MM.1S (cell line): Measurements from ENCODE around the gene WWTR1.

Experiments
- DNase-seq: peaks from one replicate; pipeline ENCODE4 v3.0.0-alpha.2; 2015
- H2AFZ ChIP-seq: fragments of 300-600 bp; sonication (generic); 2 replicates; pipeline ENCODE4 v1.6.0; 2016; ENCODE audit warnings: antibody characterized with exemption, low read length
- H3F3A ChIP-seq: fragments of 300-600 bp; sonication (generic); 2 replicates; pipeline ENCODE4 v1.6.1; 2016; ENCODE audit warnings: mild to moderate bottlenecking, antibody characterized with exemption, low read length, moderate library complexity, mixed read lengths; ENCODE audit not compliant: insufficient read depth
- H3K27ac ChIP-seq: fragments of 300-600 bp; sonication (generic); 2 replicates; pipeline ENCODE4 v1.5.1; 2016; ENCODE audit warnings: mild to moderate bottlenecking, low read length
- H3K27me3 ChIP-seq: fragments of 300-600 bp; sonication (generic); replicated peaks from 2 replicates; pipeline ENCODE4 v1.6.0; 2016; ENCODE audit warnings: low read length; ENCODE audit not compliant: insufficient read depth
- H3K36me3 ChIP-seq: fragments of 300-600 bp; sonication (generic); replicated peaks from 2 replicates; pipeline ENCODE4 v1.6.1; 2016; ENCODE audit warnings: mild to moderate bottlenecking, low read length, mixed read lengths; ENCODE audit not compliant: insufficient read depth
- H3K4me1 ChIP-seq: fragments of 300-600 bp; sonication (generic); 2 replicates; pipeline ENCODE4 v1.6.1; 2016; ENCODE audit warnings: low read length, mixed read lengths
- H3K4me2 ChIP-seq: fragments of 300-600 bp; sonication (generic); 2 replicates; pipeline ENCODE4 v1.6.0; 2016; ENCODE audit warnings: low read depth, low read length
- H3K4me3 ChIP-seq: fragments of 300-600 bp; sonication (generic); 2 replicates; pipeline ENCODE4 v1.5.1; 2016; ENCODE audit warnings: low read length, mixed read lengths
- H3K79me2 ChIP-seq: fragments of 300-600 bp; sonication (generic); 2 replicates; pipeline ENCODE4 v1.6.1; 2016; ENCODE audit warnings: mixed run types, low read length, mixed read lengths
- H3K9ac ChIP-seq: fragments of 300-600 bp; sonication (generic); 2 replicates; pipeline ENCODE4 v1.6.1; 2016; ENCODE audit warnings: low read length, mixed read lengths
- H3K9me2 ChIP-seq: fragments of 300-600 bp; sonication (generic); replicated peaks from 2 replicates; pipeline ENCODE4 v1.6.1; 2016; ENCODE audit warnings: mild to moderate bottlenecking, low read length, mixed read lengths; ENCODE audit not compliant: insufficient read depth
- H3K9me3 ChIP-seq: fragments of 300-600 bp; sonication (generic); replicated peaks from 2 replicates; pipeline ENCODE4 v1.6.1; 2016; ENCODE audit warnings: mild to moderate bottlenecking, low read length, mixed read lengths; ENCODE audit not compliant: insufficient read depth
- H4K20me1 ChIP-seq: fragments of 300-600 bp; sonication (generic); 2 replicates; pipeline ENCODE4 v1.6.1; 2016; ENCODE audit warnings: mild to moderate bottlenecking, low read length, moderate library complexity, mixed read lengths; ENCODE audit not compliant: insufficient read depth
- EZH2 ChIP-seq: fragments of 300-600 bp; sonication (generic); optimal IDR thresholded peaks from 2 replicates; pipeline ENCODE3; 2017; ENCODE audit warnings: low read depth, mild to moderate bottlenecking, antibody characterized with exemption, low read length, mixed read lengths
- EZH2phosphoT487 ChIP-seq: fragments of 300-600 bp; sonication (generic); IDR thresholded peaks from 2 replicates; pipeline ENCODE4 v1.6.1; 2018; ENCODE audit warnings: antibody characterized with exemption, low read length
- TF ChIP-seq, protein P1 (sequence below): fragments of 300-600 bp; sonication (generic); IDR thresholded peaks from 2 replicates; pipeline ENCODE4 v1.5.1; 2016; ENCODE audit warnings: antibody characterized with exemption, low read length, mixed read lengths

The WWTR1 gene

DNA sequence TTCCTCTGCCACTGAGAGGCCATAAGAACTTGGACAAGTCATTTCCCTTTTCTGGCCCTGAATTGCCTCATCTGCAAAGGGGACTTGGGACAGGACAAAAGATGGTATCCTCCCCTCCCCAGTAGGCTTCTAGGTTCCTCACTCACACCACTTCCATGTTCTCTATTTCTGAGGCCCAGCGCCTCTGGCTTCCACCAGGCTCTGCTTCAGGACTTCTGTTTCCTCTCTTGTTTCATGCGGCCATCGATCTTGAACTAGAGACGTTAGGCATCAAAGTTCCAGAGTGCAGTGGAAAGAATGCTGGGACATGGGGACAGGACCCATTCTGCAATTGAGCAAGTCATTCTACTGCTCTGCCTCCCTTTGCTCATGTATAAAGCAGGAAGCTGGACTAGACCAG lies 181.6 kb downstream of the WWTR1 start:
- Histone ChIP-seq H3K4me3 (no peak overlapping the region), H3K9ac (no peak overlapping the region), H4K20me1 (no peaks in the 10 kb centered on the region), H3K4me2 (no peak overlapping the region), H2AFZ (no peak overlapping the region), H3K9me3 (no peaks in the 10 kb centered on the region), H3K27ac (no peak overlapping the region), H3K36me3 (no peaks in the 10 kb centered on the region), H3K9me2 (no peaks in the 10 kb centered on the region), H3K79me2 (no peaks in the 10 kb centered on the region), H3F3A (no peaks in the 10 kb centered on the region), H3K4me1 (peaks cover 6% of the 10 kb centered on the region), H3K27me3 (no peaks in the 10 kb centered on the region)
- no peak for DNase-seq
- TF ChIP-seq, protein P1, sequence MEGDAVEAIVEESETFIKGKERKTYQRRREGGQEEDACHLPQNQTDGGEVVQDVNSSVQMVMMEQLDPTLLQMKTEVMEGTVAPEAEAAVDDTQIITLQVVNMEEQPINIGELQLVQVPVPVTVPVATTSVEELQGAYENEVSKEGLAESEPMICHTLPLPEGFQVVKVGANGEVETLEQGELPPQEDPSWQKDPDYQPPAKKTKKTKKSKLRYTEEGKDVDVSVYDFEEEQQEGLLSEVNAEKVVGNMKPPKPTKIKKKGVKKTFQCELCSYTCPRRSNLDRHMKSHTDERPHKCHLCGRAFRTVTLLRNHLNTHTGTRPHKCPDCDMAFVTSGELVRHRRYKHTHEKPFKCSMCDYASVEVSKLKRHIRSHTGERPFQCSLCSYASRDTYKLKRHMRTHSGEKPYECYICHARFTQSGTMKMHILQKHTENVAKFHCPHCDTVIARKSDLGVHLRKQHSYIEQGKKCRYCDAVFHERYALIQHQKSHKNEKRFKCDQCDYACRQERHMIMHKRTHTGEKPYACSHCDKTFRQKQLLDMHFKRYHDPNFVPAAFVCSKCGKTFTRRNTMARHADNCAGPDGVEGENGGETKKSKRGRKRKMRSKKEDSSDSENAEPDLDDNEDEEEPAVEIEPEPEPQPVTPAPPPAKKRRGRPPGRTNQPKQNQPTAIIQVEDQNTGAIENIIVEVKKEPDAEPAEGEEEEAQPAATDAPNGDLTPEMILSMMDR = no peak
- no peak for TF ChIP-seq EZH2phosphoT487
- TF ChIP-seq EZH2 = no peak

DNA sequence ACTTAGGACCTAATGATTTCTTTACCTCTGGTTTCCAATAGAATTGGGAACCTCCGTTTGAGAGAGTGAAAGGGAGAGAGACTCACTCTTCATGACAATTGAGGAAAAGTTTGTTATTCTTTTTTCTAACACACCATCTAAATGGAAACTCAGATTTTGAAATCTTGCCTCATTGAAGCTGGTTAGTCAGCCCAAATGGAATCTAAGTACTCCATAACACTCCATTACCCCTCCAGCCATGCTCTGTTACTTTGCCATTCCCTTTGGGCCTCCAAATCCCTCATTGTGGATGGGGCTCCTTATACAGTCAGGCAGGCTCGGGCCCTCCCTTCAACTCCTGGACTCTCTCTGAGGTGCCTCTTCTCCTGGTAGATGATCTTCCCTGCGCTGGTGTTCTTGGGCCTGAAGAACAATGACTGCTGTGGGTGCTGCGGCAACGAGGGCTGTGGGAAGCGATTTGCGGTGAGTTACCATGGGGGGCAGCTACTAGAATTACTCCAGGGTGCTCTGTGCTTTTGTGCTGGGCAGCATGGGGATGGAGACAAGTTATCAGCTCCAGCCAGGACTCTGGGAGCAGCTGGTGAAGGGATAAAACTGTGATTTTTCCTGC lies 182.3 kb downstream of the WWTR1 start:
- Histone ChIP-seq H3K4me2 (no peak overlapping the region), H3K27me3 (no peaks in the 10 kb centered on the region), H3K27ac (no peak overlapping the region), H3K9ac (no peak overlapping the region), H2AFZ (no peak overlapping the region), H3K9me2 (no peaks in the 10 kb centered on the region), H3K9me3 (no peaks in the 10 kb centered on the region), H3K4me1 (peaks cover 6% of the 10 kb centered on the region), H3K79me2 (no peaks in the 10 kb centered on the region), H3F3A (no peaks in the 10 kb centered on the region), H4K20me1 (no peaks in the 10 kb centered on the region), H3K4me3 (no peak overlapping the region), H3K36me3 (no peaks in the 10 kb centered on the region)
- TF ChIP-seq, protein P1 = no peak
- no peak for TF ChIP-seq EZH2
- TF ChIP-seq EZH2phosphoT487 = no peak
- DNase-seq = no peak

DNA sequence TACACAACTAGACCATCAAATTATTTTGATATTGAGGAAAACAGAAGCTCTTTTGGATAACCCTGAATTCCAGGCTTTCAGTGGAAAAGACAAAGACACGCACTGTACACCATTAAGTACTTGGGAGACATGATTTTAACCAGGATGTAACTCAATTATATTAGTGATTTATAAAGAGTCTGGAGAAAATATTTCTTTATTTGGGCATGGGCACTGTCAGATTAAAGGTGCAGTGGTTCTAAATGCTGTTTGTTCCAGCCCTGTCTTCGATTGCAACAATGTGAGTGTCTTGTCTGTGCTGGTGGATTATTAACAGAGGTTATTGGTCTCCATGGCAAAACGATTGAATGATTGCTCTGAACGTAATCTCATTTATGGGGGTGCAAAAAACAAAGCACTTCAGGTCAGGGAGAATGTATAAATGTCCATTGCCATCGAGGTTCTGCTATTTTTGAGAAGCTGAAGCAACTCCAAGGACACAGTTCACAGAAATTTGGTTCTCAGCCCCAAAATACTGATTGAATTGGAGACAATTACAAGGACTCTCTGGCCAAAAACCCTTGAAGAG lies 183.5 kb downstream of the WWTR1 start, which contains the start of gene TM4SF4:
TSS of gene TM4SF4 (plus strand) at position 448 of the 568 bp plus-strand sequence. CDS start 181 bp downstream, outside the sequence.
- no peak within 1 kb of the TSS for H3K4me2 ChIP-seq

More for the DNA sequence above, 183.5 kb downstream of the WWTR1 start, which contains the start of gene TM4SF4:
- Histone ChIP-seq H2AFZ (no peak within 1 kb of the TSS), H4K20me1 (no peaks in the 10 kb centered on the region), H3K79me2 (no peaks in the 10 kb centered on the region), H3K27me3 (no peaks in the 10 kb centered on the region), H3K4me1 (peaks cover 7% of the 10 kb centered on the region), H3F3A (no peaks in the 10 kb centered on the region), H3K9me2 (no peaks in the 10 kb centered on the region), H3K4me3 (no peak within 1 kb of the TSS), H3K36me3 (no peaks in the 10 kb centered on the region), H3K27ac (no peak within 1 kb of the TSS), H3K9me3 (no peaks in the 10 kb centered on the region), H3K9ac (no peak within 1 kb of the TSS)
- TF ChIP-seq, protein P1 = no peak
- TF ChIP-seq EZH2 (no peak), EZH2phosphoT487 (no peak)
- no peak for DNase-seq
